CD4-positive, alpha-beta T cell treated with Interleukin-10 for 1 hour (primary cell): Measurements from ENCODE around the gene PAK5.

Experiments used
- DNase-seq: peaks from one replicate; pipeline ENCODE4 v3.0.0-alpha.2; 2020

Gene PAK5

GRCh38 chr20:9572670-9573069 is 266.2 kb downstream of the PAK5 start:
- no peak for DNase-seq

GRCh38 chr20:9571783-9572182 is 267.1 kb downstream of the PAK5 start:
- no peak for DNase-seq

- no peak for DNase-seq
Observed at GRCh38 chr20:9570612-9571011, 268.3 kb downstream of the PAK5 start.

GRCh38 chr20:9566977-9567376 is 271.9 kb downstream of the PAK5 start:
- no peak for DNase-seq

- no peak for DNase-seq
Observed at GRCh38 chr20:9565910-9566550, 272.8 kb downstream of the PAK5 start.

GRCh38 chr20:9557411-9557810 is 281.5 kb downstream of the PAK5 start:
- DNase-seq = no peak

- DNase-seq = no peak
Observed at GRCh38 chr20:9555781-9556180, 283.1 kb downstream of the PAK5 start.

GRCh38 chr20:9551808-9552550 is 286.9 kb downstream of the PAK5 start:
- no peak for DNase-seq

- DNase-seq = no peak
Observed at GRCh38 chr20:9550871-9551270, 288.0 kb downstream of the PAK5 start.

GRCh38 chr20:9550283-9550682 is 288.6 kb downstream of the PAK5 start:
- DNase-seq = no peak

- no peak for DNase-seq
Observed at GRCh38 chr20:9543214-9543613, 295.7 kb downstream of the PAK5 start.

GRCh38 chr20:9535449-9535848 is 303.4 kb downstream of the PAK5 start:
- no peak for DNase-seq

GRCh38 chr20:9534025-9534424 is 304.9 kb downstream of the PAK5 start:
- DNase-seq = no peak

- no peak for DNase-seq
Observed at GRCh38 chr20:9532069-9532838, 306.6 kb downstream of the PAK5 start.

GRCh38 chr20:9531581-9531980 is 307.3 kb downstream of the PAK5 start:
- DNase-seq = no peak

- no peak for DNase-seq
Observed at GRCh38 chr20:9523636-9524035, 315.2 kb downstream of the PAK5 start.

- no peak for DNase-seq
Observed at GRCh38 chr20:9520086-9520485, 318.8 kb downstream of the PAK5 start.

- DNase-seq = no peak
Observed at GRCh38 chr20:9518576-9519175, 320.2 kb downstream of the PAK5 start.

GRCh38 chr20:9517297-9518162 is 321.3 kb downstream of the PAK5 start:
- no peak for DNase-seq

- no peak for DNase-seq
Observed at GRCh38 chr20:9516234-9516871, 322.5 kb downstream of the PAK5 start.

- DNase-seq = no peak
Observed at GRCh38 chr20:9515741-9516233, 323.1 kb downstream of the PAK5 start.

- no peak for DNase-seq
Observed at GRCh38 chr20:9515214-9515585, 323.7 kb downstream of the PAK5 start.
